ENCODE results near the gene LRRC32.

The LRRC32 gene

GRCh38 chr11:76629853-76630599 is 40.5 kb downstream of the LRRC32 start:
- no peak overlapping the region for H4K12ac ChIP-seq (ENCODE audit: low read depth, low read length)
- no peak overlapping the region for H3K4me2 ChIP-seq (ENCODE audit: low read length)
- H2BK12ac ChIP-seq (ENCODE audit: low read length), result peak overlapping the region; percentile 96
- H2BK120ac ChIP-seq (ENCODE audit: insufficient read depth, low read length, poor library complexity), result peak overlapping the region; percentile 81
- H2BK5ac ChIP-seq (ENCODE audit: low read depth, low read length, poor library complexity), result peak overlapping the region; percentile 35
- no peak overlapping the region for H3K4me3 ChIP-seq (ENCODE audit: low read depth, low read length)
- H3K27ac ChIP-seq (ENCODE audit: low read depth, low read length), result no peak overlapping the region
- H3K79me1 ChIP-seq (ENCODE audit: low read length), result peaks cover 12% of the 10 kb centered on the region
- peaks cover 2% of the 10 kb centered on the region for H3K79me2 ChIP-seq (ENCODE audit: control insufficient read depth, insufficient read depth, low read length, poor library complexity)
- H3K9me3 ChIP-seq (ENCODE audit: insufficient read depth, low read depth, low read length), result peaks cover 6% of the 10 kb centered on the region
- H3K4ac ChIP-seq (ENCODE audit: low read depth, low read length), result no peak overlapping the region
- no peak overlapping the region for H2AK5ac ChIP-seq (ENCODE audit: low read length)
- H4K8ac ChIP-seq (ENCODE audit: low read depth, low read length), result peak overlapping the region; percentile 70
- peak overlapping the region; percentile 89 for H4K91ac ChIP-seq (ENCODE audit: low read depth, low read length)
- DNase-seq, result peak; percentile 70 to 80
- H3K36me3 ChIP-seq (ENCODE audit: control insufficient read depth in 1 of 2, insufficient read depth in 2 of 2, low read length in 2 of 2), result no peaks in the 10 kb centered on the region
- no peaks in the 10 kb centered on the region for H3K27me3 ChIP-seq (ENCODE audit: insufficient read depth, low read length)
- peaks cover 12 to 16% of the 10 kb centered on the region in 2 experiments for H3K4me1 ChIP-seq (ENCODE audit: control insufficient read depth in 1 of 2, insufficient read depth in 2 of 2, low read length in 2 of 2)
- WGBS (ENCODE audit: extremely low coverage, insufficient coverage, insufficient read length), result no CpG with 5 or more reads among the region's 11 CpGs
- peak overlapping the region; percentile 13 for H2AFZ ChIP-seq (ENCODE audit: insufficient read depth, low read length, poor library complexity)
- H3K18ac ChIP-seq (ENCODE audit: low read length), result peak overlapping the region; percentile 1
- no peak overlapping the region for H3K14ac ChIP-seq (ENCODE audit: low read length)
- no peak overlapping the region for H3K9ac ChIP-seq (ENCODE audit: low read length)
- H3K23ac ChIP-seq (ENCODE audit: low read length), result no peak overlapping the region

DNA sequence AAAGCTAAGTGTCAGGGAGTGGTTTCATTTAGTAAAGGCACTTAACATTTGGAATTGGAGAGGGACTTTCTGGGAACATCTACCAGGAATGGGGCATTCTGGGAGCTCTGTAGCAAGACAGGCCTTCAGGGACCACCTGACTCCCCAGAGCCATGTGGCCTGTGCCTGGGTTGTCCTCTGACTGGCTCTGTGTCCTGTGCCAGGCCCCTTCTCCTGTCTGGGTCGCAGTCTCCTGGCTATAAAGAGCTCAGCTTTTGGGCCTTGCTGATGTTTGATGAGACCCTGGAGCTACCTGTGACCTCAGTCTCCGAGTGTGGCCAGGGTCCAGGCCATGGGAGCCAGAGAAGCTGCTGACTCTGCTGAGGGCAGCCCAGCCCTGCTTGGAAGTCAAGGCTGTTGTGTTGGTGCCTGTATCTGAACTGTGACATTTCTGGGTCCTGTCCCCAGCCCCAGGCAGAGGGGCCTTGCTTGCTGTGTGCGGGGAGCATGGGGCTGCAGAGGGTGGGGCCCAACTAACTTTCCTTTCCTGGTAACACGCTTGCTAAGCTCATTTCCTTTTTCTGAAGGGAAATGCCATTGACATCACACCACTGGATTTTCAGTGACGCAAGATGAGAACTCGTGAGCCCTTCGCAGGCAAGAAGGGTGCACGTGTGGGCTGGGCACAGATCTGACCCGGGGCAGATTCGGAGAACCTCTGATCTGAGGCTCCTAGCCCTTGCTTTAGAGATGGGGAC is 41.3 kb downstream of the LRRC32 start:
- no CpG with 5 or more reads among the region's 10 CpGs for WGBS (ENCODE audit: extremely low coverage, insufficient coverage, insufficient read length)

DNA sequence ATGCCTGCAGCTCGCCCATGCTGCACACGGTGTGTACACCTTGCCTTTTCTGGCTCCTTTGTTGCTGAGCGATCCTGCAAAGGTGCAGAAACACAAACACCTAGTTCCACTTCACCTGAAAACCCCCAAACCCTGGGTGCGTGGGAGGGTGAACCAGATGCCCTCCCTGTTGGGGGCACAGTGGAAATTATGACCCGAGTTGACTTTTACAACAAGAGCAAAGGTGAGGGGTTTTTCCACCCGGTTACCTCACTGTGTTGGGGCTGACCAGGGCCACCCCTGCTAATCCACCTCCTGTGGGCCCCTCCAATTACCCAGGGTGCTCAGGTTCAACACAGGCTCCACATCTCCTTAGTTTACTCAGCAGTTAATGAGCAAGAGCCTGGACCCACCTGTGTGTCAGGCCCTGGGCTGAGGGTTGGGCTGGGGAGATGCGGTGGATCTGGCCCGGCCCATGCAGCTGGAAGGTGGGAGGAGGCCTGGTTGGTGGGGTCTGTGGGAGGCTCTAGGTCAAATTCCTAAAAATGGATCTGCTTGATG is 42.1 kb downstream of the LRRC32 start:
- Histone ChIP-seq H3K14ac (ENCODE audit: low read length) (no peak overlapping the region), H3K79me1 (ENCODE audit: low read length) (peaks cover 23% of the 10 kb centered on the region), H4K12ac (ENCODE audit: low read depth, low read length) (no peak overlapping the region), H3K4me1 (ENCODE audit: control insufficient read depth in 1 of 2, insufficient read depth in 2 of 2, low read length in 2 of 2) (peaks cover 25 to 30% of the 10 kb centered on the region in 2 experiments), H4K8ac (ENCODE audit: low read depth, low read length) (no peak overlapping the region), H2BK5ac (ENCODE audit: low read depth, low read length, poor library complexity) (no peak overlapping the region), H3K4me3 (ENCODE audit: low read depth, low read length) (no peak overlapping the region), H3K4ac (ENCODE audit: low read depth, low read length) (no peak overlapping the region), H2AFZ (ENCODE audit: insufficient read depth, low read length, poor library complexity) (no peak overlapping the region), H3K4me2 (ENCODE audit: low read length) (no peak overlapping the region), H3K27me3 (ENCODE audit: insufficient read depth, low read length) (no peaks in the 10 kb centered on the region), H3K9ac (ENCODE audit: low read length) (no peak overlapping the region), H2AK5ac (ENCODE audit: low read length) (no peak overlapping the region), H3K36me3 (ENCODE audit: control insufficient read depth in 1 of 2, insufficient read depth in 2 of 2, low read length in 2 of 2) (no peaks in the 10 kb centered on the region), H3K23ac (ENCODE audit: low read length) (no peak overlapping the region), H3K9me3 (ENCODE audit: insufficient read depth, low read depth, low read length) (peaks cover 6% of the 10 kb centered on the region), H3K27ac (ENCODE audit: low read depth, low read length) (no peak overlapping the region), H4K91ac (ENCODE audit: low read depth, low read length) (peak overlapping the region; percentile 42), H2BK120ac (ENCODE audit: insufficient read depth, low read length, poor library complexity) (no peak overlapping the region), H2BK12ac (ENCODE audit: low read length) (peak overlapping the region; percentile 47), H3K79me2 (ENCODE audit: control insufficient read depth, insufficient read depth, low read length, poor library complexity) (peaks cover 2% of the 10 kb centered on the region), H3K18ac (ENCODE audit: low read length) (no peak overlapping the region)
- DNase-seq, result no peak
- no CpG with 5 or more reads among the region's 8 CpGs for WGBS (ENCODE audit: extremely low coverage, insufficient coverage, insufficient read length)

More for the DNA sequence above, 41.3 kb downstream of the LRRC32 start:
- H3K27me3 ChIP-seq (ENCODE audit: insufficient read depth, low read length), result no peaks in the 10 kb centered on the region
- peak overlapping the region; percentile 35 for H2BK5ac ChIP-seq (ENCODE audit: low read depth, low read length, poor library complexity)
- no peak overlapping the region for H3K4me2 ChIP-seq (ENCODE audit: low read length)
- peak; percentile 86 to 90 for DNase-seq
- H3K27ac ChIP-seq (ENCODE audit: low read depth, low read length), result no peak overlapping the region
- no peak overlapping the region for H3K4me3 ChIP-seq (ENCODE audit: low read depth, low read length)
- peak overlapping the region; percentile 81 for H2BK120ac ChIP-seq (ENCODE audit: insufficient read depth, low read length, poor library complexity)
- H3K4me1 ChIP-seq (ENCODE audit: control insufficient read depth in 1 of 2, insufficient read depth in 2 of 2, low read length in 2 of 2), result peaks cover 17 to 22% of the 10 kb centered on the region in 2 experiments
- H2AFZ ChIP-seq (ENCODE audit: insufficient read depth, low read length, poor library complexity), result peak overlapping the region; percentile 45
- peaks cover 16% of the 10 kb centered on the region for H3K79me1 ChIP-seq (ENCODE audit: low read length)
- peak overlapping the region; percentile 77 for H3K18ac ChIP-seq (ENCODE audit: low read length)
- H3K4ac ChIP-seq (ENCODE audit: low read depth, low read length), result peak overlapping the region; percentile 61
- H3K79me2 ChIP-seq (ENCODE audit: control insufficient read depth, insufficient read depth, low read length, poor library complexity), result peaks cover 2% of the 10 kb centered on the region
- H2BK12ac ChIP-seq (ENCODE audit: low read length), result peak overlapping the region; percentile 96
- no peak overlapping the region for H3K9ac ChIP-seq (ENCODE audit: low read length)
- H4K8ac ChIP-seq (ENCODE audit: low read depth, low read length), result peak overlapping the region; percentile 70
- peak overlapping the region; percentile 67 for H3K14ac ChIP-seq (ENCODE audit: low read length)
- H4K91ac ChIP-seq (ENCODE audit: low read depth, low read length), result peak overlapping the region; percentile 89
- no peak overlapping the region for H4K12ac ChIP-seq (ENCODE audit: low read depth, low read length)
- H3K36me3 ChIP-seq (ENCODE audit: control insufficient read depth in 1 of 2, insufficient read depth in 2 of 2, low read length in 2 of 2), result no peaks in the 10 kb centered on the region
- peaks cover 6% of the 10 kb centered on the region for H3K9me3 ChIP-seq (ENCODE audit: insufficient read depth, low read depth, low read length)
- H2AK5ac ChIP-seq (ENCODE audit: low read length), result peak overlapping the region; percentile 92
- H3K23ac ChIP-seq (ENCODE audit: low read length), result no peak overlapping the region

DNA sequence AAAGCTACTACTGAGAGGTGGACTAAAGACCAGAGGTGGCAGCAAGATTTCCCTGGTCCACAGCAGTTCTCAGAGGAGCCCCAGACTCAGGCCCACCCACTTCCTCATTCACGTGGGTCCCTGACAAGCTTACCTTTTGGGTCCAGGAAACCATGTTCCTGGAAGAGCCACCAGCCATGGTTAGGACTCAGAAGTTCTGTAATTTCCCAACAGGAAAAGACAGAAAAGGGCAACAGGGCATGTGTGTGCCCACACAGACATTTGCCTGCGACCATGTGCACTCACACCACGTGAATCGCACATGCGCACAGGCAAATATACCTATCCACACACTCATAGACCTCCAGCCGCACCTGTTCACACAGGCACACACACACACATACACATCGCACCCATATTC is 42.9 kb downstream of the LRRC32 start:
- H3K9me3 ChIP-seq (ENCODE audit: insufficient read depth, low read depth, low read length), result peaks cover 6% of the 10 kb centered on the region
- DNase-seq, result no peak
- no peak overlapping the region for H2BK5ac ChIP-seq (ENCODE audit: low read depth, low read length, poor library complexity)
- H3K4ac ChIP-seq (ENCODE audit: low read depth, low read length), result no peak overlapping the region
- no peak overlapping the region for H2BK12ac ChIP-seq (ENCODE audit: low read length)
- no peak overlapping the region for H3K4me2 ChIP-seq (ENCODE audit: low read length)
- H3K23ac ChIP-seq (ENCODE audit: low read length), result no peak overlapping the region
- H3K79me1 ChIP-seq (ENCODE audit: low read length), result peaks cover 23% of the 10 kb centered on the region
- no peak overlapping the region for H3K4me3 ChIP-seq (ENCODE audit: low read depth, low read length)
- H3K79me2 ChIP-seq (ENCODE audit: control insufficient read depth, insufficient read depth, low read length, poor library complexity), result peaks cover 2% of the 10 kb centered on the region
- no peaks in the 10 kb centered on the region for H3K27me3 ChIP-seq (ENCODE audit: insufficient read depth, low read length)
- peak overlapping the region; percentile 19 for H4K91ac ChIP-seq (ENCODE audit: low read depth, low read length)
- no peak overlapping the region for H3K27ac ChIP-seq (ENCODE audit: low read depth, low read length)
- H3K18ac ChIP-seq (ENCODE audit: low read length), result no peak overlapping the region
- H2BK120ac ChIP-seq (ENCODE audit: insufficient read depth, low read length, poor library complexity), result peak overlapping the region; percentile 52
- H3K4me1 ChIP-seq (ENCODE audit: control insufficient read depth in 1 of 2, insufficient read depth in 2 of 2, low read length in 2 of 2), result peaks cover 33 to 38% of the 10 kb centered on the region in 2 experiments
- H2AFZ ChIP-seq (ENCODE audit: insufficient read depth, low read length, poor library complexity), result no peak overlapping the region
- H3K14ac ChIP-seq (ENCODE audit: low read length), result no peak overlapping the region
- WGBS (ENCODE audit: extremely low coverage, insufficient coverage, insufficient read length), result no CpG with 5 or more reads among the region's 7 CpGs
- H4K8ac ChIP-seq (ENCODE audit: low read depth, low read length), result no peak overlapping the region
- no peak overlapping the region for H3K9ac ChIP-seq (ENCODE audit: low read length)
- H4K12ac ChIP-seq (ENCODE audit: low read depth, low read length), result no peak overlapping the region
- peak overlapping the region; percentile 45 for H2AK5ac ChIP-seq (ENCODE audit: low read length)
- H3K36me3 ChIP-seq (ENCODE audit: control insufficient read depth in 1 of 2, insufficient read depth in 2 of 2, low read length in 2 of 2), result no peaks in the 10 kb centered on the region
